Natural killer cell (primary cell): ENCODE data around the gene CHD3. TPM values are rescaled to one million over a fixed set of nuclear protein-coding genes. Genes with fewer than 3 reads are reported as not detected.
A peak's percentile ranks its signal among the peaks of the same experiment; 100 is the strongest.

Experiments
- ATAC-seq, 3 donors: fragments of 150-1000 bp in 2 of 3; fragments of 200-7000 bp in 1 of 3; cut with Tn5 transposase; 1 replicate in 1 of 3; 2 replicates in 2 of 3; pipeline ENCODE4 v1.10.0; 2021; ENCODE audit warnings: mild to moderate bottlenecking in 2 of 3, moderate library complexity in 2 of 3
- DNase-seq, 2 donors: peaks; one replicate each; pipeline versions ENCODE4 v3.0.0 to v3.0.0-alpha.2; 2013 to 2021; ENCODE audit warnings: mixed read lengths in 1 of 2
- H3K27ac ChIP-seq: one replicate; pipeline ENCODE4 v1.5.1; 2013; ENCODE audit warnings: mild to moderate bottlenecking, low read length
- H3K27me3 ChIP-seq: one replicate; pipeline ENCODE4 v1.6.1; 2013; ENCODE audit warnings: low read length; ENCODE audit not compliant: control insufficient read depth, insufficient read depth
- H3K36me3 ChIP-seq: one replicate; pipeline ENCODE4 v1.6.1; 2013; ENCODE audit warnings: low read length; ENCODE audit not compliant: control insufficient read depth, insufficient read depth
- H3K4me1 ChIP-seq: one replicate; pipeline ENCODE4 v1.6.1; 2013; ENCODE audit warnings: low read length; ENCODE audit not compliant: control insufficient read depth, insufficient read depth
- H3K4me3 ChIP-seq: one replicate; pipeline ENCODE4 v1.5.1; 2013; ENCODE audit warnings: low read length
- H3K9me3 ChIP-seq: one replicate; pipeline ENCODE4 v1.6.1; 2013; ENCODE audit warnings: low read length; ENCODE audit not compliant: control insufficient read depth, insufficient read depth
- H3K27ac Mint-ChIP-seq, 2 donors: one replicate each; pipeline ENCODE4 v1.8.0; 2022; ENCODE audit warnings: mild to moderate bottlenecking in 2 of 2, mixed read lengths in 2 of 2, moderate library complexity in 1 of 2
- H3K27me3 Mint-ChIP-seq, 2 donors: one replicate each; pipeline ENCODE4 v1.8.0; 2022; ENCODE audit warnings: low read depth in 2 of 2, mixed read lengths in 2 of 2
- H3K36me3 Mint-ChIP-seq: one replicate; pipeline ENCODE4 v1.8.0; 2022; ENCODE audit warnings: mixed read lengths
- H3K4me1 Mint-ChIP-seq, 2 donors: one replicate each; pipeline ENCODE4 v1.8.0; 2022; ENCODE audit warnings: mixed read lengths in 2 of 2
- H3K4me3 Mint-ChIP-seq: one replicate; pipeline ENCODE4 v1.8.0; 2022; ENCODE audit warnings: mild to moderate bottlenecking, moderate library complexity, mixed read lengths
- H3K9me3 Mint-ChIP-seq, 2 donors: one replicate each; pipeline ENCODE4 v1.8.0; 2022; ENCODE audit warnings: mixed read lengths in 2 of 2
- CTCF ChIP-seq: fragments of 200-600 bp; IDR thresholded peaks from one replicate; pipeline ENCODE4 v1.8.0; 2022; ENCODE audit warnings: antibody characterized with exemption
- WGBS: methylation state at CpG from one replicate; pipeline ENCODE4 v1.1.7; 2013; ENCODE audit warnings: missing lambda C conversion rate; ENCODE audit not compliant: insufficient coverage; 5-methylcytosine and 5-hydroxymethylcytosine counted together
- intact Hi-C: fragments of 100-400 bp; cut with micrococcal nuclease; formaldehyde crosslinking; loops from one replicate; pipeline ENCODE4 v1.14.2; 2022
- total RNA-seq, 4 donors: library from RNA; stranded (reverse); fragments of 120-200 nt in 1 of 4; gene quantifications; one replicate each; pipeline versions ENCODE4 v1.2.3 to v1.2.4, GENCODE V29; 2013 to 2022

Gene CHD3
- total RNA-seq, 3 donors from 2014 or later (not counting 1 experiment from before 2014, with no cell fraction given) = 215 to 275 (median 218) TPM

- H3K4me3 Mint-ChIP-seq = no peak overlapping the region
- H3K27ac ChIP-seq = peak overlapping the region; percentile 68
- H3K4me3 ChIP-seq = peak overlapping the region; percentile 71
- WGBS = under 1% methylated on average over 35 of the region's 35 CpGs
- no peak for TF ChIP-seq CTCF
- ATAC-seq (peak; percentile 71 to 86 (median 76)), DNase-seq (peak; percentile 75 to 96)
- H3K36me3 ChIP-seq = peaks cover 28% of the 10 kb centered on the region
- no peaks in the 10 kb centered on the region for H3K9me3 ChIP-seq
- H3K9me3 Mint-ChIP-seq = no peaks in the 10 kb centered on the region
- peaks cover 43% of the 10 kb centered on the region for H3K4me1 ChIP-seq
- intact Hi-C loops = loop anchor here (1.0 to 5.0 kb wide), 4 partner anchors 30 to 53 kb away; partner anchors contain the start of genes CNTROB, KDM6B, NAA38 and TRAPPC1
- H3K4me1 Mint-ChIP-seq = no peaks in the 10 kb centered on the region
- no peaks in the 10 kb centered on the region for H3K36me3 Mint-ChIP-seq
- H3K27me3 ChIP-seq = no peaks in the 10 kb centered on the region
- no peak overlapping the region for H3K27ac Mint-ChIP-seq
- H3K27me3 Mint-ChIP-seq = no peaks in the 10 kb centered on the region
These were observed 956 bp upstream of the CHD3 start for GRCh38 chr17:7887482-7888183.

DNA sequence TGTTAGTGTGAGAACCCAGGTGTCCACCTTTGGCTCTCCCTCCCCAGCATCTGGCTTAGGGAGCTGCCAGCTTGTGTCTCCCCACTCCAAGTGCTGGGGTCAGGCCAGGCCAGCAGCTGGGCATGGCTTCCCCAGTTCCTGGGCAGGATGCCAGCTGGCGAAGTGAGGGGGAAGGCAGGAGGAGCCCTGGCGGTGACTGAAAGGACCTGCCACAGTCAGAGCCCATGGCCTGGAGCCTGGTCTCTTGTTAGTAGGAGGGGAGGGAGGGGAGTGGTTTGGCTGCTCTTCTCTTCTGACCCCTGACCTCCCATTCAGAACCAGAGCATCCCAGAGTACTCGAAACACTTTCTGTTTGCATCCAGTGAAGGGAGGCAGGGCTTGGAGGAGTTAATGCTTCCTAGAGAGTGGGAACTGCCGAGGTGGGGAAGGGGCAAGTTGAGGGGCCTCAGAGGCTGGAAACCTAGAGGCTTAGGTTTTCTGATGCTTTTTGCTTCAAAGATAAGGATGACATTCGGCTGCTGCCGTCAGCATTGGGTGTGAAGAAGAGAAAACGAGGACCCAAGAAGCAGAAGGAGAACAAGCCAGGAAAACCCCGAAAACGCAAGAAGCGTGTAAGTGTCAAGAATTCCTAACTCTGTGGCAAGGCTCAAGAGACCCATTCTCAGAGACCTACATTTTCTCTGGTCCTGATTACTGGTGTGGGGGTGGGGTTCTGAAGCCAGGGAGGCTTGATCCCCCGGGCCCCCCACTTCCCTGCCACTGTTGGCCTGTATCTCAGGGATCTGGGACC, 772 bp downstream of the CHD3 start:
- DNase-seq (peak in 1 of 2 donors; percentile 59), ATAC-seq (no peak)
- Mint-ChIP-seq H3K36me3 (peaks cover under 1% of the 10 kb centered on the region), H3K27ac (no peak overlapping the region), H3K4me3 (peak overlapping the region; percentile 11), H3K4me1 (no peaks in the 10 kb centered on the region), H3K27me3 (no peaks in the 10 kb centered on the region), H3K9me3 (no peaks in the 10 kb centered on the region)
- H3K27me3 ChIP-seq = no peaks in the 10 kb centered on the region
- no peaks in the 10 kb centered on the region for H3K9me3 ChIP-seq
- H3K4me1 ChIP-seq = peaks cover 38% of the 10 kb centered on the region
- H3K36me3 ChIP-seq = peaks cover 37% of the 10 kb centered on the region
- intact Hi-C loops = loop anchor here (5.0 kb wide), 1 partner anchor 43 kb away; the partner anchor contains the start of genes CNTROB and TRAPPC1
- peak overlapping the region; percentile 0 for H3K27ac ChIP-seq
- 82% methylated on average over 11 of the region's 11 CpGs for WGBS
- H3K4me3 ChIP-seq = no peak overlapping the region
- TF ChIP-seq CTCF = no peak

DNA sequence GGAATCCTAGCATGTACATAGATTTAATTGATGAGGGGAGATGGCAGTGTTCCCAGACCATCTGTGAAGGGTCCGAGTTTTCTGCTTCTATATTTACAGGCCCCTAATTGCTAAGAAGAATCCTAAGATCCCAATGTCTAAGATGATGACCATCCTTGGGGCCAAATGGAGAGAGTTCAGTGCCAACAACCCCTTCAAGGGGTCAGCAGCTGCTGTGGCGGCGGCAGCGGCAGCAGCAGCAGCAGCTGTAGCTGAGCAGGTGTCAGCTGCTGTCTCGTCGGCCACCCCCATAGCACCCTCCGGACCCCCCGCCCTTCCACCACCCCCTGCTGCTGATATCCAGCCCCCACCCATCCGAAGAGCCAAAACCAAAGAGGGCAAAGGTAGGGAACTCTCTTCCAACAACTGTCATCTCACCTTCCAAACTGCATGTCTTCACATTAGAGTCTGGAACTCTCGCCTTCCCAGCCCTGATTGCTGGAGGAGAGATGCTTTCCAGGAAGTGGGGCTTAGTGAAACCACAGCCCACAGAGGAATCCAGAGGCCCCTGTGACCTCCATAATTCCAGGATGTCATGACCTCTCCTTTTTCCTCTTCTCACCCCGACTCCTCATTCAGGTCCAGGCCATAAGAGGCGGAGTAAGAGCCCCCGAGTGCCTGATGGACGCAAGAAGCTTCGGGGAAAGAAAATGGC, 4.7 kb downstream of the CHD3 start:
- no peaks in the 10 kb centered on the region for H3K9me3 ChIP-seq
- 95% methylated on average over 12 of the region's 15 CpGs for WGBS
- intact Hi-C loops = no loop called here
- Mint-ChIP-seq H3K27me3 (no peaks in the 10 kb centered on the region), H3K27ac (no peak overlapping the region), H3K9me3 (no peaks in the 10 kb centered on the region), H3K4me1 (peaks cover 0 to 19% of the 10 kb centered on the region in 2 donors), H3K36me3 (peaks cover 33% of the 10 kb centered on the region), H3K4me3 (no peak overlapping the region)
- no peak overlapping the region for H3K27ac ChIP-seq
- no peak overlapping the region for H3K4me3 ChIP-seq
- no peak for ATAC-seq
- H3K27me3 ChIP-seq = no peaks in the 10 kb centered on the region
- peaks cover 12% of the 10 kb centered on the region for H3K4me1 ChIP-seq
- peaks cover 67% of the 10 kb centered on the region for H3K36me3 ChIP-seq
- TF ChIP-seq CTCF = no peak
- DNase-seq = no peak
